ENCODE data around the gene HSD3B2. TPM values are rescaled to one million over a fixed set of nuclear protein-coding genes. Genes with fewer than 3 reads are reported as not detected.

Gene HSD3B2
- total and polyA plus RNA-seq, 2 of the 8 experiments (the other 6 are each of a cell fraction or from before 2014, with no cell fraction given), result not detected

- TF ChIP-seq CBX5 (IDR thresholded peaks at IDR 0.05; ENCODE audit: low read depth, low read length) (no peak), POLR2AphosphoS5 (IDR thresholded peaks at IDR 0.05; ENCODE audit: low read depth, low read length) (no peak), CHD7 (IDR thresholded peaks at IDR 0.05; ENCODE audit: insufficient replicate concordance, low read length) (no peak), RFX5 (IDR thresholded peaks at IDR 0.05; ENCODE audit: borderline replicate concordance, low read depth, low read length) (no peak), SP1 (IDR thresholded peaks at IDR 0.05; ENCODE audit: low read depth, low read length) (no peak)
Measured at GRCh38 chr1:119394085-119394484, 20.9 kb upstream of the HSD3B2 start (continued).

All from H1 (cell line).